HCT116 (cell line): Measurements from ENCODE around the gene NOSIP. TPM values are rescaled to one million over a fixed set of nuclear protein-coding genes. Genes with fewer than 3 reads are reported as not detected.

Experiments
- ATAC-seq: fragments of 200-7000 bp; cut with Tn5 transposase; 2 replicates; pipeline ENCODE4 v1.9.1; 2020; ENCODE audit warnings: mild to moderate bottlenecking, moderate library complexity
- BruUV-seq: library from RNA; stranded (reverse); fragments of 400-500 nt; replicated peaks from 2 replicates; lab custom pipeline; 2021; lab: Mats Ljungman, UMichigan
- CTCF ChIA-PET: fragments of 300-600 bp; sonication (Branson Sonifier 250); formaldehyde crosslinking; loops from one replicate; lab custom pipeline; 2021; ENCODE audit warnings: antibody characterized with exemption; lab: Charles Lee
- POLR2A ChIA-PET: fragments of 300-600, 350-600 bp; sonication (Branson Sonifier 250); formaldehyde crosslinking; loops from one replicate; lab custom pipeline; 2021; ENCODE audit warnings: antibody characterized with exemption; lab: Charles Lee
- RAD21 ChIA-PET, 2 experiments: fragments of 300-600 bp; sonication (Branson Sonifier 250); formaldehyde crosslinking; loops; one replicate each; lab custom pipeline; 2023; ENCODE audit warnings: low total read pairs in 2 of 2; ENCODE audit not compliant: uncharacterized antibody in 2 of 2, unreplicated experiment in 2 of 2, low non-redundant PET in 1 of 2; lab: Charles Lee
- DNase-seq: peaks from one replicate; pipeline ENCODE4 v3.0.0-alpha.2; 2010; ENCODE audit warnings: low read depth, low spot score
- H2AFZ ChIP-seq: fragments of 200-600 bp; shearing (Covaris generic), sonication (generic); 2 replicates; pipeline ENCODE4 v1.6.1; 2017; ENCODE audit warnings: low read depth, mixed run types, mixed read lengths, antibody characterized with exemption, low read length; ENCODE audit not compliant: poor library complexity, severe bottlenecking
- H3K27ac ChIP-seq: 2 replicates; pipeline ENCODE4 v1.5.1; 2012; ENCODE audit warnings: low read depth, low read length
- H3K27me3 ChIP-seq: fragments of 200-600 bp; sonication (generic); 2 replicates; pipeline ENCODE4 v1.6.1; 2016; ENCODE audit warnings: mixed run types, low read length, mixed read lengths; ENCODE audit not compliant: insufficient read depth
- H3K36me3 ChIP-seq, 2 experiments: fragments of 200-500 bp in 1 of 2; fragments of 200-600 bp in 1 of 2; sonication (Bioruptor generic) in 1 of 2; sonication (generic) in 1 of 2; 2 replicates each; pipeline versions ENCODE4 v1.5.1 to v1.6.1; 2014 to 2016; ENCODE audit warnings: low read length in 2 of 2, inconsistent platforms in 1 of 2, mixed read lengths in 1 of 2, mixed run types in 1 of 2; ENCODE audit not compliant: insufficient read depth in 2 of 2, control insufficient read depth in 1 of 2
- H3K4me1 ChIP-seq, 2 experiments: fragments of 200-600 bp in 1 of 2; sonication (generic) in 1 of 2; 2 replicates each; pipeline versions ENCODE4 v1.5.1 to v1.6.1; 2012 to 2017; ENCODE audit warnings: low read length in 2 of 2, inconsistent platforms in 1 of 2, mild to moderate bottlenecking in 1 of 2, mixed read lengths in 1 of 2, mixed run types in 1 of 2, moderate library complexity in 1 of 2; ENCODE audit not compliant: insufficient read depth in 2 of 2, control insufficient read depth in 1 of 2
- H3K4me2 ChIP-seq: fragments of 200-600 bp; sonication (generic); 2 replicates; pipeline ENCODE4 v1.6.1; 2017; ENCODE audit warnings: mixed run types, low read length, mixed read lengths
- H3K4me3 ChIP-seq, 2 experiments: fragments of 200-600 bp in 1 of 2; sonication (generic) in 1 of 2; replicated peaks in 1 of 2; 2 replicates each; pipeline ENCODE4 v1.5.1; 2011 to 2016; ENCODE audit warnings: low read length in 2 of 2, control low read depth in 1 of 2, low read depth in 1 of 2, mild to moderate bottlenecking in 1 of 2, mixed read lengths in 1 of 2, mixed run types in 1 of 2
- H3K79me2 ChIP-seq: fragments of 200-600 bp; sonication (generic); 2 replicates; pipeline ENCODE4 v1.6.1; 2017; ENCODE audit warnings: mild to moderate bottlenecking, mixed run types, low read length, moderate library complexity, mixed read lengths; ENCODE audit not compliant: insufficient read depth
- H3K9ac ChIP-seq: fragments of 200-600 bp; sonication (generic); 2 replicates; pipeline ENCODE4 v1.6.1; 2016; ENCODE audit warnings: low read length, mixed read lengths
- H3K9me2 ChIP-seq: fragments of 200-600 bp; sonication (generic), shearing (Covaris generic); 2 replicates; pipeline ENCODE4 v1.6.1; 2017; ENCODE audit warnings: mixed run types, mild to moderate bottlenecking, moderate library complexity; ENCODE audit not compliant: insufficient read depth
- H3K9me3 ChIP-seq, 2 experiments: fragments of 200-500 bp in 1 of 2; fragments of 200-600 bp in 1 of 2; sonication (Bioruptor generic) in 1 of 2; sonication (generic) in 1 of 2; 2 replicates each; pipeline ENCODE4 v1.6.1; 2014 to 2017; ENCODE audit warnings: low read length in 2 of 2, mixed read lengths in 2 of 2, inconsistent platforms in 1 of 2, low read depth in 1 of 2, mild to moderate bottlenecking in 1 of 2, mixed run types in 1 of 2, moderate library complexity in 1 of 2; ENCODE audit not compliant: control insufficient read depth in 1 of 2, insufficient read depth in 1 of 2
- H4K20me1 ChIP-seq: fragments of 200-600 bp; sonication (generic), shearing (Covaris generic); 2 replicates; pipeline ENCODE4 v1.6.1; 2017; ENCODE audit warnings: mixed run types, mild to moderate bottlenecking, moderate library complexity; ENCODE audit not compliant: insufficient read depth
- CEBPB ChIP-seq: IDR thresholded peaks from 2 replicates; pipeline ENCODE4 v1.6.1; 2012; ENCODE audit warnings: low read depth
- ELF1 ChIP-seq: IDR thresholded peaks from 2 replicates; pipeline ENCODE4 v1.6.1; 2012; ENCODE audit warnings: low read depth, borderline replicate concordance
- POLR2AphosphoS5 ChIP-seq: IDR thresholded peaks from 2 replicates; pipeline ENCODE4 v1.6.1; 2011; ENCODE audit warnings: mild to moderate bottlenecking, low read depth, low read length, moderate library complexity
- TCF7L2 ChIP-seq: IDR thresholded peaks from 2 replicates; pipeline ENCODE4 v1.7.0; 2011; ENCODE audit warnings: borderline replicate concordance, inconsistent platforms; ENCODE audit not compliant: insufficient read depth, insufficient read length; ENCODE audit errors: extremely low read depth
- intact Hi-C: fragments of 100-400 bp; cut with micrococcal nuclease; formaldehyde crosslinking; loops from 2 replicates; pipeline ENCODE4 v1.10.0; 2022
- total RNA-seq: library from RNA; stranded (reverse); gene quantifications from one replicate; pipeline ENCODE4 v1.2.1, GENCODE V29; 2021; ENCODE audit not compliant: unreplicated experiment
- TF ChIP-seq, protein P1 (sequence below): IDR thresholded peaks from 2 replicates; pipeline ENCODE4 v1.6.1; 2012; ENCODE audit warnings: low read depth

NOSIP gene
- total RNA-seq, 1 experiment from 2014 or later, result 133 TPM

- intact Hi-C loops, result no loop called here
- RAD21 ChIA-PET, result no interaction called here
- CTCF ChIA-PET, result interaction anchor here (1.7 kb wide), 1 partner anchor 17 kb away, joined by 3 read pairs; no protein-coding TSS in a partner anchor
- Histone ChIP-seq H3K9me3 (no peaks in the 10 kb centered on the region), H3K79me2 (peaks cover 7% of the 10 kb centered on the region), H3K27ac (no peak overlapping the region), H3K4me1 (peaks cover 4 to 14% of the 10 kb centered on the region in 2 experiments; a peak in 3 of 4 replicates), H4K20me1 (no peaks in the 10 kb centered on the region), H3K27me3 (no peaks in the 10 kb centered on the region), H3K4me2 (no peak overlapping the region), H3K9ac (no peak overlapping the region), H3K36me3 (no peaks in the 10 kb centered on the region)
- no peak for ATAC-seq
- no TSS peak for BruUV-seq
- no peak for TF ChIP-seq ELF1
- TF ChIP-seq, all 23 proteins: peak for 0
- DNase-seq, result no peak
- H3K9me2 ChIP-seq, result no peaks in the 10 kb centered on the region
- H3K4me3 ChIP-seq, result no peak overlapping the region
- POLR2A ChIA-PET, result no interaction called here
- no peak overlapping the region for H2AFZ ChIP-seq
These were observed 6.9 kb upstream of the NOSIP start for GRCh38 chr19:49587227-49587626.

- no TSS peak for BruUV-seq
- Histone ChIP-seq H3K4me1 (peaks cover 4 to 18% of the 10 kb centered on the region in 2 experiments; a peak in 3 of 4 replicates), H3K36me3 (no peaks in the 10 kb centered on the region), H2AFZ (no peak overlapping the region), H4K20me1 (no peaks in the 10 kb centered on the region), H3K79me2 (peaks cover 4% of the 10 kb centered on the region), H3K27me3 (no peaks in the 10 kb centered on the region), H3K9me3 (no peaks in the 10 kb centered on the region), H3K4me2 (no peak overlapping the region), H3K4me3 (no peak overlapping the region), H3K27ac (no peak overlapping the region)
- ATAC-seq (no peak), DNase-seq (no peak)
- POLR2A ChIA-PET, result interaction anchor here (1.5 kb wide), 1 partner anchor 56 kb away, joined by 4 read pairs; no protein-coding TSS in a partner anchor
- TF ChIP-seq CEBPB (no peak), TCF7L2 (no peak), POLR2AphosphoS5 (no peak)
- TF ChIP-seq, protein P1, sequence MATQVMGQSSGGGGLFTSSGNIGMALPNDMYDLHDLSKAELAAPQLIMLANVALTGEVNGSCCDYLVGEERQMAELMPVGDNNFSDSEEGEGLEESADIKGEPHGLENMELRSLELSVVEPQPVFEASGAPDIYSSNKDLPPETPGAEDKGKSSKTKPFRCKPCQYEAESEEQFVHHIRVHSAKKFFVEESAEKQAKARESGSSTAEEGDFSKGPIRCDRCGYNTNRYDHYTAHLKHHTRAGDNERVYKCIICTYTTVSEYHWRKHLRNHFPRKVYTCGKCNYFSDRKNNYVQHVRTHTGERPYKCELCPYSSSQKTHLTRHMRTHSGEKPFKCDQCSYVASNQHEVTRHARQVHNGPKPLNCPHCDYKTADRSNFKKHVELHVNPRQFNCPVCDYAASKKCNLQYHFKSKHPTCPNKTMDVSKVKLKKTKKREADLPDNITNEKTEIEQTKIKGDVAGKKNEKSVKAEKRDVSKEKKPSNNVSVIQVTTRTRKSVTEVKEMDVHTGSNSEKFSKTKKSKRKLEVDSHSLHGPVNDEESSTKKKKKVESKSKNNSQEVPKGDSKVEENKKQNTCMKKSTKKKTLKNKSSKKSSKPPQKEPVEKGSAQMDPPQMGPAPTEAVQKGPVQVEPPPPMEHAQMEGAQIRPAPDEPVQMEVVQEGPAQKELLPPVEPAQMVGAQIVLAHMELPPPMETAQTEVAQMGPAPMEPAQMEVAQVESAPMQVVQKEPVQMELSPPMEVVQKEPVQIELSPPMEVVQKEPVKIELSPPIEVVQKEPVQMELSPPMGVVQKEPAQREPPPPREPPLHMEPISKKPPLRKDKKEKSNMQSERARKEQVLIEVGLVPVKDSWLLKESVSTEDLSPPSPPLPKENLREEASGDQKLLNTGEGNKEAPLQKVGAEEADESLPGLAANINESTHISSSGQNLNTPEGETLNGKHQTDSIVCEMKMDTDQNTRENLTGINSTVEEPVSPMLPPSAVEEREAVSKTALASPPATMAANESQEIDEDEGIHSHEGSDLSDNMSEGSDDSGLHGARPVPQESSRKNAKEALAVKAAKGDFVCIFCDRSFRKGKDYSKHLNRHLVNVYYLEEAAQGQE, result no peak
- TF ChIP-seq, all 23 proteins: peak for 0
- CTCF ChIA-PET, result no interaction called here
- intact Hi-C loops, result no loop called here
- no peaks in the 10 kb centered on the region for H3K9me2 ChIP-seq
- RAD21 ChIA-PET, result no interaction called here
- no peak overlapping the region for H3K9ac ChIP-seq
These were observed 4.7 kb upstream of the NOSIP start for GRCh38 chr19:49585023-49585422.
